HepG2 (cell line): ENCODE measurements around the gene PPP4C. TPM values are rescaled to one million over a fixed set of nuclear protein-coding genes. Genes with fewer than 3 reads are reported as not detected.

Source experiments
- ATAC-seq: fragments of 200-7000 bp; cut with Tn5 transposase; 3 replicates; pipeline ENCODE4 v1.9.1; 2020; ENCODE audit warnings: mild to moderate bottlenecking, moderate library complexity
- BruUV-seq: library from RNA; stranded (reverse); fragments of 400-500 nt; replicated peaks from 2 replicates; lab custom pipeline; 2021; lab: Mats Ljungman, UMichigan
- CTCF ChIA-PET: fragments of 300-600 bp; formaldehyde crosslinking; extraction: SDS; loops from one replicate; lab custom pipeline; 2021; ENCODE audit warnings: low total read pairs, inconsistent platforms, low intra/inter-chr PET ratio; lab: Yijun Ruan, JAX
- POLR2A ChIA-PET: fragments of 350-600 bp; sonication (Branson Sonifier 250); formaldehyde crosslinking; loops from one replicate; lab custom pipeline; 2020; ENCODE audit warnings: antibody characterized with exemption, inconsistent platforms; lab: Yijun Ruan, JAX
- DNase-seq: peaks from one replicate; pipeline ENCODE4 v3.0.0-alpha.2; 2015; ENCODE audit warnings: low spot score
- FAIRE-seq: peaks from 3 replicates; lab custom pipeline; 2011; peaks lifted over from hg19 to GRCh38; lab: Jason Lieb, UNC
- H2AFZ ChIP-seq: one replicate; pipeline ENCODE4 v1.6.1; 2011; ENCODE audit warnings: low read length, inconsistent platforms
- H3K27ac ChIP-seq: fragments of 300-600 bp; 3 replicates; pipeline ENCODE4 v1.8.0; 2011; ENCODE audit warnings: mixed run types, mild to moderate bottlenecking, mixed read lengths, low read length, inconsistent platforms; ENCODE audit not compliant: insufficient read depth; ENCODE audit errors: extremely low read length
- H3K27me3 ChIP-seq, 2 experiments: fragments of 200-600 bp in 1 of 2; 2 replicates in 1 of 2; 3 replicates in 1 of 2; pipeline versions ENCODE4 v1.6.0 to v1.8.0; 2011; ENCODE audit warnings: low read length in 2 of 2, mild to moderate bottlenecking in 2 of 2, moderate library complexity in 2 of 2, inconsistent platforms in 1 of 2; ENCODE audit not compliant: insufficient read depth in 2 of 2, control insufficient read depth in 1 of 2
- H3K36me3 ChIP-seq, 2 experiments: fragments of 200-600 bp in 1 of 2; replicated peaks in 1 of 2; 2 replicates in 1 of 2; 3 replicates in 1 of 2; pipeline versions ENCODE4 v1.5.1 to v1.8.0; 2011; ENCODE audit warnings: low read length in 2 of 2, inconsistent platforms in 1 of 2; ENCODE audit not compliant: insufficient read depth in 2 of 2, control insufficient read depth in 1 of 2
- H3K4me1 ChIP-seq: 2 replicates; pipeline ENCODE4 v1.5.1; 2012; ENCODE audit warnings: low read length, inconsistent platforms; ENCODE audit not compliant: insufficient read depth
- H3K4me2 ChIP-seq: 2 replicates; pipeline ENCODE4 v1.6.0; 2011; ENCODE audit warnings: low read depth, low read length, inconsistent platforms
- H3K4me3 ChIP-seq, 3 experiments: fragments of 200-600 bp in 1 of 3; sonication (generic), shearing (Covaris generic) in 1 of 3; replicated peaks in 1 of 3; 2 replicates each; pipeline ENCODE4 v1.5.1; 2011 to 2016; ENCODE audit warnings: low read length in 3 of 3, inconsistent platforms in 2 of 3, low read depth in 2 of 3, mild to moderate bottlenecking in 2 of 3, control low read depth in 1 of 3, mixed read lengths in 1 of 3; ENCODE audit not compliant: insufficient read depth in 1 of 3
- H3K79me2 ChIP-seq: one replicate; pipeline ENCODE4 v1.6.1; 2011; ENCODE audit warnings: low read length, inconsistent platforms; ENCODE audit not compliant: insufficient read depth
- H3K9ac ChIP-seq: 2 replicates; pipeline ENCODE4 v1.6.0; 2011; ENCODE audit warnings: mild to moderate bottlenecking, low read depth, low read length, inconsistent platforms; ENCODE audit not compliant: insufficient read depth
- H3K9me3 ChIP-seq: 2 replicates; pipeline ENCODE4 v1.5.1; 2012; ENCODE audit warnings: mild to moderate bottlenecking, low read length
- H4K20me1 ChIP-seq: 2 replicates; pipeline ENCODE4 v1.6.0; 2011; ENCODE audit warnings: inconsistent platforms, mild to moderate bottlenecking, low read length, moderate library complexity; ENCODE audit not compliant: insufficient read depth
- BRCA1 ChIP-seq: sonication (generic); formaldehyde crosslinking; IDR thresholded peaks from 2 replicates; pipeline ENCODE4 v1.4.0; 2020; ENCODE audit warnings: missing genetic modification reagents
- DNMT3B ChIP-seq: conservative IDR thresholded peaks from 2 replicates; pipeline ENCODE4 v1.6.1; 2016; ENCODE audit warnings: missing biosample characterization, control low read depth
- KLF16 ChIP-seq, 2 experiments: sonication (generic) in 1 of 2; formaldehyde crosslinking in 1 of 2; IDR thresholded peaks; 2 replicates each; pipeline versions ENCODE4 v1.6.1 to v1.8.0; 2016 to 2023; ENCODE audit warnings: missing genetic modification reagents in 2 of 2, missing compliant biosample characterization in 1 of 2
- RARG ChIP-seq: sonication (generic); formaldehyde crosslinking; IDR thresholded peaks from 2 replicates; pipeline ENCODE4 v1.4.0; 2020; ENCODE audit warnings: low read depth, mild to moderate bottlenecking, missing genetic modification reagents
- SATB2 ChIP-seq: sonication (generic); formaldehyde crosslinking; IDR thresholded peaks from 2 replicates; pipeline ENCODE4 v1.5.0; 2020; ENCODE audit warnings: missing genetic modification reagents
- TAF15 ChIP-seq: fragments of 200-400 bp; formaldehyde crosslinking; IDR thresholded peaks from one replicate; pipeline ENCODE4 v1.6.1; 2018; ENCODE audit warnings: mild to moderate bottlenecking, low read depth, low read length; ENCODE audit not compliant: poor library complexity, severe bottlenecking
- ZFAT ChIP-seq: sonication (generic); formaldehyde crosslinking; conservative IDR thresholded peaks from 2 replicates; pipeline ENCODE4 v1.8.1; 2023; ENCODE audit warnings: missing genetic modification reagents, inconsistent platforms
- ZNF224 ChIP-seq: sonication (generic); formaldehyde crosslinking; IDR thresholded peaks from 2 replicates; pipeline ENCODE4 v1.5.0; 2020; ENCODE audit warnings: mild to moderate bottlenecking, missing genetic modification reagents
- ZNF354B ChIP-seq: sonication (generic); formaldehyde crosslinking; IDR thresholded peaks from 2 replicates; pipeline ENCODE4 v1.8.0; 2022; ENCODE audit warnings: mild to moderate bottlenecking, missing genetic modification reagents
- ZNF547 ChIP-seq: sonication (generic); formaldehyde crosslinking; IDR thresholded peaks from 2 replicates; pipeline ENCODE4 v1.5.1; 2020; ENCODE audit warnings: mild to moderate bottlenecking, missing genetic modification reagents
- ZNF570 ChIP-seq: sonication (generic); formaldehyde crosslinking; IDR thresholded peaks from 2 replicates; pipeline ENCODE4 v1.4.0; 2020; ENCODE audit warnings: mild to moderate bottlenecking, missing genetic modification reagents, borderline replicate concordance
- ZNF773 ChIP-seq: sonication (generic); formaldehyde crosslinking; IDR thresholded peaks from 2 replicates; pipeline ENCODE4 v1.4.0; 2020; ENCODE audit warnings: missing genetic modification reagents, borderline replicate concordance
- ZSCAN12 ChIP-seq: sonication (generic); formaldehyde crosslinking; IDR thresholded peaks from 2 replicates; pipeline ENCODE4 v1.9.0; 2021; ENCODE audit warnings: mild to moderate bottlenecking, missing genetic modification reagents
- WGBS: methylation state at CpG from one replicate; pipeline ENCODE4 v1.1.6; 2017; ENCODE audit warnings: low lambda C conversion rate; 5-methylcytosine and 5-hydroxymethylcytosine counted together
- in situ Hi-C: cut with HindIII; loops from 2 replicates; pipeline ENCODE4 v1.10.0; 2017; ENCODE audit warnings: low pct_unique_long_range_greater_than_20kb; ENCODE audit not compliant: extremely low pct_ligation_motif_present
- intact Hi-C: fragments of 100-400 bp; cut with micrococcal nuclease; formaldehyde crosslinking; loops from one replicate; pipeline ENCODE4 v1.10.0; 2022; ENCODE audit not compliant: unreplicated experiment
- polyA plus RNA-seq, 8 experiments: library from polyadenylated mRNA; depleted of rRNA in 3 of 8; stranded (reverse) in 7 of 8; unstranded in 1 of 8; fragments of >200 nt; fragmentation: Illumina TruSeq in 4 of 8; extraction: Trizol in 4 of 8; gene quantifications; 2 replicates each; pipeline versions ENCODE4 v1.2.1 to v1.2.3, GENCODE V29; 2011 to 2016; ENCODE audit warnings: low read depth in 4 of 8, missing spikeins in 1 of 8, mixed read lengths in 1 of 8; ENCODE audit not compliant: insufficient read depth in 1 of 8
- total RNA-seq, 5 experiments: library from RNA; depleted of rRNA; stranded (reverse); fragments of >200 nt; fragmentation: Illumina TruSeq; extraction: Trizol; gene quantifications; 2 replicates each; pipeline ENCODE4 v1.2.3, GENCODE V29; 2016; ENCODE audit warnings: low read depth in 1 of 5
- TF ChIP-seq, protein P1 (sequence below): IDR thresholded peaks from 2 replicates; pipeline ENCODE4 v1.6.1; 2016; ENCODE audit warnings: mild to moderate bottlenecking
- TF ChIP-seq, protein P2 (sequence below): sonication (generic); formaldehyde crosslinking; IDR thresholded peaks from 2 replicates; pipeline ENCODE4 v1.5.0; 2020; ENCODE audit warnings: missing genetic modification reagents
- TF ChIP-seq, protein P3 (sequence below): sonication (generic); formaldehyde crosslinking; IDR thresholded peaks from 2 replicates; pipeline ENCODE4 v1.5.1; 2020; ENCODE audit warnings: missing genetic modification reagents, mild to moderate bottlenecking, borderline replicate concordance

Gene PPP4C
- total and polyA plus RNA-seq, 2 of the 13 experiments (the other 11 are each of a cell fraction or from before 2014, with no cell fraction given): 176 to 220 TPM

DNA sequence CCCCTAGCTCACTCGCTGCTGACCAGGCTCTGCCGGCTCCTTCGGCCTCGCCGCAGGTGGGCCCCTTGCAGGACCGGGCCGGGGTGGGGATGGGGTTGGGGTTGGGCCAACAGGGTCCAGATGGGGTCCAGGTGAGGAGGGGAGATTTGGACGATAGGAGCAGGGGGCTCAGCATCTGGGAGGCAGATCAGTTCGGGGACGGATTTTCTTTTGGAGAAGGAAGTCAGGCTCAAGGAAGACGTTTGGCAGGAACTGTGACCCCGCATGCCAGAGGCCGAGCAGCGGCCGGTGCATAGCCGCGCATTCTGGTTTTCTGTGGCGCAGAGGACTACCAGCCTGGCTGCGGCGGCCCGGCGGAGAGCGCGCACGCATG lies 11.1 kb upstream of the PPP4C start:
- Histone ChIP-seq H3K36me3 (peaks cover 25 to 34% of the 10 kb centered on the region in 2 experiments), H3K27me3 (peaks cover 0 to 2% of the 10 kb centered on the region in 2 experiments; a peak in 1 of 5 replicates), H3K4me2 (peak overlapping the region; percentile 95), H3K4me3 (peak overlapping the region; percentile 68 to 100 (median 76)), H3K9ac (peak overlapping the region; percentile 87), H3K27ac (peak overlapping the region; percentile 95), H3K9me3 (no peaks in the 10 kb centered on the region), H3K79me2 (peaks cover 59% of the 10 kb centered on the region), H4K20me1 (peaks cover 42% of the 10 kb centered on the region), H3K4me1 (peaks cover 41% of the 10 kb centered on the region), H2AFZ (no peak overlapping the region)
- DNase-seq: no peak
- intact Hi-C loops: loop anchor here (5.0 kb wide), 1 partner anchor 683 kb away; the partner anchor contains the start of gene PHKG2
- no peak for FAIRE-seq
- POLR2A ChIA-PET: interaction anchor here (1.0 to 9.1 kb wide), 26 partner anchors 10 to 594 kb away, joined by 3 to 120 read pairs (median 8); partner anchors contain the start of genes ASPHD1, CDIPT, FBRS and KIF22
- CTCF ChIA-PET: interaction anchor here (1.2 kb wide), 1 partner anchor 28 kb away, joined by 3 read pairs; no protein-coding TSS in a partner anchor
- no TSS peak for BruUV-seq
- in situ Hi-C loops: no loop called here
- WGBS: 1% methylated on average over 11 of the region's 25 CpGs
- peak; percentile 5; the same call in 2 of the 3 replicates for ATAC-seq
- TF ChIP-seq ZFAT (CRISPR knock-in tag) (peak; percentile 89), ZSCAN12 (CRISPR knock-in tag) (0 out of 2 replicates have a peak, but pooled peaks have one; percentile 70), ZNF224 (CRISPR knock-in tag) (0 out of 2 replicates have a peak, but pooled peaks have one; percentile 79), KLF16 (CRISPR knock-in tag; IDR thresholded peaks at IDR 0.05) (no peak), ZNF773 (CRISPR knock-in tag) (no peak), ZNF570 (CRISPR knock-in tag) (no peak), RARG (CRISPR knock-in tag) (peak; percentile 89; the same call in 1 of the 2 replicates), BRCA1 (CRISPR knock-in tag) (0 out of 2 replicates have a peak, but pooled peaks have one; percentile 28), DNMT3B (CRISPR knock-in tag) (no peak), SATB2 (CRISPR knock-in tag) (0 out of 2 replicates have a peak, but pooled peaks have one; percentile 8), ZNF547 (CRISPR knock-in tag) (0 out of 2 replicates have a peak, but pooled peaks have one; percentile 22), TAF15 (peak; percentile 68), ZNF354B (CRISPR knock-in tag) (0 out of 2 replicates have a peak, but pooled peaks have one; percentile 86)
- TF ChIP-seq, protein P1, sequence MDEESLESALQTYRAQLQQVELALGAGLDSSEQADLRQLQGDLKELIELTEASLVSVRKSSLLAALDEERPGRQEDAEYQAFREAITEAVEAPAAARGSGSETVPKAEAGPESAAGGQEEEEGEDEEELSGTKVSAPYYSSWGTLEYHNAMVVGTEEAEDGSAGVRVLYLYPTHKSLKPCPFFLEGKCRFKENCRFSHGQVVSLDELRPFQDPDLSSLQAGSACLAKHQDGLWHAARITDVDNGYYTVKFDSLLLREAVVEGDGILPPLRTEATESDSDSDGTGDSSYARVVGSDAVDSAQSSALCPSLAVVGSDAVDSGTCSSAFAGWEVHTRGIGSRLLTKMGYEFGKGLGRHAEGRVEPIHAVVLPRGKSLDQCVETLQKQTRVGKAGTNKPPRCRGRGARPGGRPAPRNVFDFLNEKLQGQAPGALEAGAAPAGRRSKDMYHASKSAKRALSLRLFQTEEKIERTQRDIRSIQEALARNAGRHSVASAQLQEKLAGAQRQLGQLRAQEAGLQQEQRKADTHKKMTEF: no peak
- TF ChIP-seq, protein P2, sequence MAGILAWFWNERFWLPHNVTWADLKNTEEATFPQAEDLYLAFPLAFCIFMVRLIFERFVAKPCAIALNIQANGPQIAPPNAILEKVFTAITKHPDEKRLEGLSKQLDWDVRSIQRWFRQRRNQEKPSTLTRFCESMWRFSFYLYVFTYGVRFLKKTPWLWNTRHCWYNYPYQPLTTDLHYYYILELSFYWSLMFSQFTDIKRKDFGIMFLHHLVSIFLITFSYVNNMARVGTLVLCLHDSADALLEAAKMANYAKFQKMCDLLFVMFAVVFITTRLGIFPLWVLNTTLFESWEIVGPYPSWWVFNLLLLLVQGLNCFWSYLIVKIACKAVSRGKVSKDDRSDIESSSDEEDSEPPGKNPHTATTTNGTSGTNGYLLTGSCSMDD (CRISPR knock-in tag): 0 out of 2 replicates have a peak, but pooled peaks have one; percentile 63
- TF ChIP-seq, protein P3, sequence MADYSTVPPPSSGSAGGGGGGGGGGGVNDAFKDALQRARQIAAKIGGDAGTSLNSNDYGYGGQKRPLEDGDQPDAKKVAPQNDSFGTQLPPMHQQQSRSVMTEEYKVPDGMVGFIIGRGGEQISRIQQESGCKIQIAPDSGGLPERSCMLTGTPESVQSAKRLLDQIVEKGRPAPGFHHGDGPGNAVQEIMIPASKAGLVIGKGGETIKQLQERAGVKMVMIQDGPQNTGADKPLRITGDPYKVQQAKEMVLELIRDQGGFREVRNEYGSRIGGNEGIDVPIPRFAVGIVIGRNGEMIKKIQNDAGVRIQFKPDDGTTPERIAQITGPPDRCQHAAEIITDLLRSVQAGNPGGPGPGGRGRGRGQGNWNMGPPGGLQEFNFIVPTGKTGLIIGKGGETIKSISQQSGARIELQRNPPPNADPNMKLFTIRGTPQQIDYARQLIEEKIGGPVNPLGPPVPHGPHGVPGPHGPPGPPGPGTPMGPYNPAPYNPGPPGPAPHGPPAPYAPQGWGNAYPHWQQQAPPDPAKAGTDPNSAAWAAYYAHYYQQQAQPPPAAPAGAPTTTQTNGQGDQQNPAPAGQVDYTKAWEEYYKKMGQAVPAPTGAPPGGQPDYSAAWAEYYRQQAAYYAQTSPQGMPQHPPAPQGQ (CRISPR knock-in tag): 0 out of 2 replicates have a peak, but pooled peaks have one; percentile 24
